Measurements from ENCODE around the gene TRMT2A. TPM values are rescaled to one million over a fixed set of nuclear protein-coding genes. Genes with fewer than 3 reads are reported as not detected.

The TRMT2A gene
- total RNA-seq, 1 experiment from 2014 or later, result 47.1 TPM

DNA sequence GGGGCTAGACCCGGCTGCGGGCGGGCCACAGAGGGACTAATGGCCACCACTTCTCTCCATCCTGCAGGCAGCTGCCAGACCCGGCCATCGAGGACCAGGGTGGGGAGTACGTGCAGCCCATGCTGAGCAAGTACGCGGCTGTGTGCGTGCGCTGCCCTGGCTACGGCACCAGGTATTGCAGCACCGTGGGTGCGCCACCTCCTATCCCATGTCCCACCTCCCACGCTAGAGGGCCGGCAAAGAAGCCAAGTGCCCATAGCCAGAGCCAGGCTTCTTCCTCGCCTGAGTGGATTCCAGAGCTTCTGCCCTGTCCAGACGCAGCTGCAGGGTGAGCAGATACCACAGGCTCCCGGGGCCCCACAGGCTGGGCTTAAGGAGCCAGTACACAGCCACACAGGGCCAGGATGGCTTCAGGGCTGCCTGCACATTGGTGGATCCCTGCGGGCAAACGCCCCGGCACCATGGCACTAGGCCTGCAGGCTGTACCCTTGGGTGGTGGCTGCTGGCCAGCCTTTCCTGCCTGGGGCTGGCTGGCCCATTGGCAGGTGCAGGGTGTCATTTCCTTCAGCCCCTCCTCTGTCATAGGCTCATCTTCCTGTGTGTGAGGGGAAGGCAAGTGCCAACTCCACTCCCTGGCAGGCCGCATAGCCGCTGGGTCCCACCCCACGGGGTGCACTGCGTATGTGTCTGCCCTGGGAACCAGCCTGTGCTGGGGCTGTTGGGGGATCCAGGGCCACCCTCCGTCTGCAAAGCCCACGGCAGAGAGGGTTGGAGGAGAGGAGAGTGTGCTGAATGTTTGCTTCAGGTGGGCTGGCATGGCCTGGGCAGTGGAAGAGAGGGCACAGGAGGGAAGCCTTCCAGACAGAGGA, 53.5 kb downstream of the TRMT2A start:
- Mint-ChIP-seq H3K27me3 (ENCODE audit: insufficient read depth, unreplicated experiment) (no peaks in the 10 kb centered on the region), H3K4me3 (ENCODE audit: unreplicated experiment) (no peak overlapping the region), H3K4me1 (ENCODE audit: insufficient read depth, unreplicated experiment) (peaks cover 18% of the 10 kb centered on the region), H3K36me3 (ENCODE audit: insufficient read depth, unreplicated experiment) (no peaks in the 10 kb centered on the region), H3K27ac (ENCODE audit: low read depth, unreplicated experiment) (peak overlapping the region; percentile 10), H3K9me3 (ENCODE audit: unreplicated experiment) (no peaks in the 10 kb centered on the region)
- no peak for DNase-seq (ENCODE audit: unreplicated experiment)
- CTCF ChIA-PET, result no interaction called here
- POLR2A ChIA-PET, result interaction anchor here (0.6 to 1.2 kb wide), 5 partner anchors 16 to 600 kb away, joined by 3 to 8 read pairs (median 3); partner anchors contain the start of gene DGCR8
- no TSS peak for BruUV-seq (replicated peaks)
- intact Hi-C loops (cut with micrococcal nuclease), result no loop called here
- TF ChIP-seq, protein P1, sequence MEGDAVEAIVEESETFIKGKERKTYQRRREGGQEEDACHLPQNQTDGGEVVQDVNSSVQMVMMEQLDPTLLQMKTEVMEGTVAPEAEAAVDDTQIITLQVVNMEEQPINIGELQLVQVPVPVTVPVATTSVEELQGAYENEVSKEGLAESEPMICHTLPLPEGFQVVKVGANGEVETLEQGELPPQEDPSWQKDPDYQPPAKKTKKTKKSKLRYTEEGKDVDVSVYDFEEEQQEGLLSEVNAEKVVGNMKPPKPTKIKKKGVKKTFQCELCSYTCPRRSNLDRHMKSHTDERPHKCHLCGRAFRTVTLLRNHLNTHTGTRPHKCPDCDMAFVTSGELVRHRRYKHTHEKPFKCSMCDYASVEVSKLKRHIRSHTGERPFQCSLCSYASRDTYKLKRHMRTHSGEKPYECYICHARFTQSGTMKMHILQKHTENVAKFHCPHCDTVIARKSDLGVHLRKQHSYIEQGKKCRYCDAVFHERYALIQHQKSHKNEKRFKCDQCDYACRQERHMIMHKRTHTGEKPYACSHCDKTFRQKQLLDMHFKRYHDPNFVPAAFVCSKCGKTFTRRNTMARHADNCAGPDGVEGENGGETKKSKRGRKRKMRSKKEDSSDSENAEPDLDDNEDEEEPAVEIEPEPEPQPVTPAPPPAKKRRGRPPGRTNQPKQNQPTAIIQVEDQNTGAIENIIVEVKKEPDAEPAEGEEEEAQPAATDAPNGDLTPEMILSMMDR (IDR thresholded peaks at IDR 0.05; ENCODE audit: unreplicated experiment), result no peak

DNA sequence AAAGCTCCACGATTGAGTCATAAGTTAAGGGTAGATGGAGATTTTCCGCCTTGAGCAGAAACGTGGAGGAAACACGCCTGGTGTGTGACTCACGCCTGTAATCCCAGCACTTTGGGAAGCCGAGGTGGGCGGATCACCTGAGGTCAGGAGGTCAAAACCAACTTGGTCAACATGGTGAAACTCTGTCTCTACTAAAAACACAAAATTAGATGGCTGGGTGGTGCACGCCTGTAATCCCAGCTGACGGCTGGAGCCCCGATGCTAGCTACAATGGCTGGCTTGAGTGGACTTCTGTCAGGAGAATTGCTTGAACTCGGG, 54.3 kb downstream of the TRMT2A start:
- H3K27me3 Mint-ChIP-seq (ENCODE audit: insufficient read depth, unreplicated experiment), result no peaks in the 10 kb centered on the region
- no peaks in the 10 kb centered on the region for H3K9me3 Mint-ChIP-seq (ENCODE audit: unreplicated experiment)
- H3K4me3 Mint-ChIP-seq (ENCODE audit: unreplicated experiment), result peak overlapping the region; percentile 40
- BruUV-seq (replicated peaks), result no TSS peak
- intact Hi-C loops (cut with micrococcal nuclease), result no loop called here
- peak overlapping the region; percentile 10 for H3K27ac Mint-ChIP-seq (ENCODE audit: low read depth, unreplicated experiment)
- peak; percentile 96 for DNase-seq (ENCODE audit: unreplicated experiment)
- H3K36me3 Mint-ChIP-seq (ENCODE audit: insufficient read depth, unreplicated experiment), result peaks cover 5% of the 10 kb centered on the region
- TF ChIP-seq, protein P1 (IDR thresholded peaks at IDR 0.05; ENCODE audit: unreplicated experiment), result no peak
- CTCF ChIA-PET, result interaction anchor here (0.7 kb wide), 3 partner anchors 13 to 40 kb away, joined by 3 to 4 read pairs (median 3); no protein-coding TSS in a partner anchor
- POLR2A ChIA-PET, result interaction anchor here (0.7 to 1.2 kb wide), 7 partner anchors 11 to 196 kb away, joined by 3 to 8 read pairs (median 3); partner anchors contain the start of gene DGCR8
- peaks cover 18% of the 10 kb centered on the region for H3K4me1 Mint-ChIP-seq (ENCODE audit: insufficient read depth, unreplicated experiment)

DNA sequence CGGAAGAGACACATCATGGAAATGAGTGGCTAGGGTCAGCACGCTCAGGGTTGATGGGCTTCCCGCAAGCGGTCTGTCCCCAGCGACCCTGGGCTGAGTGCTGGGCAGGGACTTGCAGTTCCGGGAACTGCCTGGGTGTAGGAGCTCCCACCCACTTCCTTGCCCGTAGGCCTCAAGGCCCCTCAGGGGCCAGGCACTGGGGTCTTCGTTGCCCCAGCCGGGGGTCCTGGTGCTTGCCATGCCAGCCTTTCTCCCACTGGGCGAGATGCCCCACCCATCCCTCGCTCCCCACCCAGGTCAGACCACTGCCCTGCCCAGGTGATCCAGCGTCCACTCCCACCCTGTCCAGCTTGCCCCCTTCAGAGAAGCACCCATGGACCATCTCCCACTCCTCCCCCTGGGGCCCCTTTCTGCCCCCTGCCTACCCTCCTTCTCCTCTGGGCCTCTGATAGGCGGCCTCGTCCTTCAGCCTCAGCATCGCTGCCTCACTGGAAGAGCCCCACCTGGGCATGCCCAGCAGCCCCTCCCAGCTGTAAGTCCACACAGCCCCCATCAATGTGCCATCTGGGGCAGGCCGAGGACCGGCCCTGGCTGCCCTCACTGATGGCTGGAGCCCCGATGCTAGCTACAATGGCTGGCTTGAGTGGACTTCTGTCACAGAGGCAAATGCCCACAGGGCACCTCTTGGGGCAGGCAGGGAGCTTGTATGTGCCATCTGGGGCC, 54.8 kb downstream of the TRMT2A start:
- BruUV-seq (replicated peaks), result no TSS peak
- H3K4me1 Mint-ChIP-seq (ENCODE audit: insufficient read depth, unreplicated experiment), result peaks cover 18% of the 10 kb centered on the region
- peak overlapping the region; percentile 40 for H3K4me3 Mint-ChIP-seq (ENCODE audit: unreplicated experiment)
- H3K27me3 Mint-ChIP-seq (ENCODE audit: insufficient read depth, unreplicated experiment), result no peaks in the 10 kb centered on the region
- TF ChIP-seq, protein P1 (IDR thresholded peaks at IDR 0.05; ENCODE audit: unreplicated experiment), result no peak
- ChIA-PET POLR2A (interaction anchor here (0.7 to 1.2 kb wide), 10 partner anchors 8 to 196 kb away, joined by 3 to 8 read pairs (median 4); partner anchors contain the start of genes DGCR8 and TANGO2), CTCF (interaction anchor here (0.5 to 0.7 kb wide), 5 partner anchors 13 to 384 kb away, joined by 3 to 4 read pairs (median 3); no protein-coding TSS in a partner anchor)
- H3K36me3 Mint-ChIP-seq (ENCODE audit: insufficient read depth, unreplicated experiment), result peaks cover 5% of the 10 kb centered on the region
- no peaks in the 10 kb centered on the region for H3K9me3 Mint-ChIP-seq (ENCODE audit: unreplicated experiment)
- intact Hi-C loops (cut with micrococcal nuclease), result no loop called here
- no peak for DNase-seq (ENCODE audit: unreplicated experiment)
- peak overlapping the region; percentile 57 for H3K27ac Mint-ChIP-seq (ENCODE audit: low read depth, unreplicated experiment)

Small RNA genes lying within 50 kb of the gene (microRNA-seq; reads per million reads assigned to microRNA genes)
- gene MIR6816, result 1.1 reads per million

Other genes starting within 250 kb of the TRMT2A start
- 196 and 208 TPM in 2 replicates for gene COMT, start 175.5 kb downstream of the TRMT2A start, total RNA-seq (2022)
- gene TXNRD2, start 175.4 kb downstream of the TRMT2A start, total RNA-seq (2022), result 28.7 and 39.9 TPM in 2 replicates
- 7.5 and 11.8 TPM in 2 replicates for gene ARVCF, start 100.4 kb downstream of the TRMT2A start, total RNA-seq (2022)
- gene TANGO2, start 96.1 kb downstream of the TRMT2A start, total RNA-seq (2022), result 13.9 and 16.0 TPM in 2 replicates
- 40.8 and 49.1 TPM in 2 replicates for gene DGCR8, start 37.0 kb downstream of the TRMT2A start, total RNA-seq (2022)
- gene RANBP1, start 1.1 kb downstream of the TRMT2A start, total RNA-seq (2022), result 126 and 195 TPM in 2 replicates
- 43.6 and 44.8 TPM in 2 replicates for gene ZDHHC8, start 14.6 kb upstream of the TRMT2A start, total RNA-seq (2022)
- 0.70 and 0.93 TPM in 2 replicates for gene CCDC188, start 33.8 kb upstream of the TRMT2A start, total RNA-seq (2022)
- gene RTN4R, start 151.1 kb upstream of the TRMT2A start, total RNA-seq (2022), result 2.7 and 3.7 TPM in 2 replicates
- 33.3 and 36.4 TPM in 2 replicates for gene DGCR6L, start 202.8 kb upstream of the TRMT2A start, total RNA-seq (2022)